Stimulated activated CD8-positive, alpha-beta memory T cell treated with anti-CD3 and anti-CD28 coated beads, Interleukin-4, amount 100 ng/mL, for 4 hours (primary cell): ENCODE measurements around the gene C1orf115.
"Not testable (repeated sequence)": the region's sequence is repeated elsewhere in the genome, so short reads cannot be mapped to it uniquely, and the experiment has no call there.

ENCODE experiments used
- DNase-seq, 2 donors: peaks; one replicate each; pipeline ENCODE4 v3.0.0-alpha.2; 2020; ENCODE audit warnings: low read depth in 2 of 2, low spot score in 1 of 2

Gene C1orf115, protein sequence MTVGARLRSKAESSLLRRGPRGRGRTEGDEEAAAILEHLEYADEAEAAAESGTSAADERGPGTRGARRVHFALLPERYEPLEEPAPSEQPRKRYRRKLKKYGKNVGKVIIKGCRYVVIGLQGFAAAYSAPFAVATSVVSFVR

GRCh38 chr1:220690140-220691052 lies at the start of gene C1orf115:
C1orf115 (plus strand) TSS chr1:220690363; CDS start chr1:220690403, 40 bp downstream.
- DNase-seq: peak; percentile 11 to 15

- DNase-seq: no peak
Measured at GRCh38 chr1:220642285-220642684, 47.9 kb upstream of the C1orf115 start.

- no peak for DNase-seq
Measured at GRCh38 chr1:220652995-220653394, 37.2 kb upstream of the C1orf115 start.

DNA sequence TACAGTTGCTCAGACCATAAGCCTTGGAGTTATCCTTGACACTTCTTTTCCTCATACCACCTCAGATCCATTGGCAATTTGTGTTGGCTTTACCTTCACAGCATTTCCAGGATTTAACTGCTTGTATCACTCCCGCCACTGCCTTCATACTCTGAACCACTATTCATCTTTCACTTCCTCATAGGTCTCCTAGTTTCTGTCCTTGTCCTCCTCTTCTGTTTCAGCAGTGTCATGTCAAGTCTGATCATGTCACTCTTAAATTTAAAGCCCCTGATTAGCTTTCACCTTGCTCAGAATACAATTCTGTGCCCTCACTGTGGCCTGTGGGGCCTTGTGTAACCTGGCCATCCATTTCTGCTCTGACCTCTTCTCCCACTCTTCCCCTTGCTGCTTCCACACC lies 34.7 kb upstream of the C1orf115 start:
- no peak for DNase-seq

- no peak for DNase-seq
Measured at GRCh38 chr1:220655961-220656740, 34.0 kb upstream of the C1orf115 start.

- DNase-seq: no peak
Measured at GRCh38 chr1:220666349-220666748, 23.8 kb upstream of the C1orf115 start.

- no peak for DNase-seq
Measured at GRCh38 chr1:220669005-220669404, 21.2 kb upstream of the C1orf115 start.

DNA sequence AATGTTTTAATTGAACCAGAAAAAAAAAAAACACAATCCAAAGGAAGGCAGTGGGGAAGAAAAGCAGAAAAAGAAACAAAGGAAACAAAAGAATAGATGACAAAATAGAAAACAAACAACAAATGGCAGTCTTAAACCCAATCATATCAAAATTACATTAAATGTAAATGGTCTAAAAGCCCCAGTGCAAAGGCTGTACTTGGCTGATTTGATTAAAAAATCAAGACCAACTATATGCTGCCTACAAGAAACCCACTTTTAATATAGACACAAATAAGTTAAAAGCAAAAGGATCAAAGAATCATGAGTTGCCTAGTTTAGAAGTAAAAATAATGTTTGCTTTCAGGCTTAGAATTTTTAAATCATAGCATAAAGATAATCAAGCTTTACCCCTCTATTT lies 19.8 kb upstream of the C1orf115 start:
- DNase-seq: no peak

DNA sequence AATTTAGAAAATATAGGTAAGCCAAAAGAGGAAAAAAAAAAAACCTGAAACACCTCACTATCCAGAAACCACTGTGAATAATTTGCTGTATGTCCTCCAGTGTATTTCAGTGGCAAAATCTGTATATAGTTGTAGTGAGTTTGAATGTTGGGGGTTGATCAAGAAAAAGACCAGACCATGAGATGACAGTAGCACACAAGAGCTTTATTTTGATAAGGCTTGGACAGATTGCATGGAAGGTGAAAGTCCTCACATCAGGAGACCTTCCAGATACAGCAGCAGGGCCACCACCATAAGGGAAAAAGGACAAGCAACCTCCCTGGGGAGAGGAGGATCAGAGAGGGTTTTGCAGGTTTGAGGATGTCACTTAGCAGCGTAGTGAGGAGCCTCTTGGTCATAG lies 16.2 kb upstream of the C1orf115 start:
- DNase-seq: no peak

DNA sequence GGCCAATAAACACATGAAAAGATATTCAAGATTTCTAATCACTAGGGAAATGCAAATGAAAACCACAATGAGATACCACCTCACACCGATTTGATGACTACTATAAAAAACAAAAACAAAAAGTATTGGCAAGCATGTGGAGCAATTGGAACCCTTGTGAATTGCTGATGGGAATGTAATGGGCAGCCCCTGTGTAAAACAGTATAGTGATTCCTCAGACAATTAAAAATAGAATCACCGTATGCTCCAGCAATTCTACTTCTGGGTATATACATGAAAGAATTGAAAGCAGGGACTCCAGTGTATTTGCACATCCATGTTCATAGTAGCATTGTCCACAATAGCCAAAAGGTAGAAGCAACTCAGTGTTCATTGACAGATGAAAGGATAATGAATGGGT lies 12.9 kb upstream of the C1orf115 start:
- DNase-seq: no peak

DNA sequence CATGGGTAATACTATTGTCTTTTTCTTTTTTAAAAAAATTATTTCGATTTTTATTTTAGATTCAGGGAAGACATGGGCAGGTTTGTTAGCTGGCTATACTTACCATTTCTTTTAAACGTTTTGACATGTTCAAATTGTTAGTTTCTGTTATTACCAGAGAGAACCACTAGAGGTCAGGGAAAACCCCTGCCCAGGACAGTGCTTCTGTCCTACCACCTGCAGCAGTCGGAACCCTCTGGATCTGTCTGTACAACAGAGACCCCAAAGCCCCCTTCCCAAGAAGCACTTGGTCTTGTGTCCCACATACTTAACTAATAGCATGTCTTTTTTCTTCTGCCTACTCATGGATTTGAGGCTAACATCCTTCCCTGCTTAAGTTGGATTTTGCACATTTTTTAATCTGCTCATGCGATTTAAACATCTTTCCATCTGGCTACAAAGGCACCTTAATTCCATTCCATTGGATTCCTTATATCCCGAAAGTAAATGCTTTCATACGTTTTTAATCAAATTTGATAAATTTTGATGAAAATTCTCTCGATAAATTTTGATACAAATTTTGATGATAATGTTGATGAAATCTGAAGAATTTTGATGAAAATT lies 10.0 kb upstream of the C1orf115 start:
- no peak for DNase-seq

DNA sequence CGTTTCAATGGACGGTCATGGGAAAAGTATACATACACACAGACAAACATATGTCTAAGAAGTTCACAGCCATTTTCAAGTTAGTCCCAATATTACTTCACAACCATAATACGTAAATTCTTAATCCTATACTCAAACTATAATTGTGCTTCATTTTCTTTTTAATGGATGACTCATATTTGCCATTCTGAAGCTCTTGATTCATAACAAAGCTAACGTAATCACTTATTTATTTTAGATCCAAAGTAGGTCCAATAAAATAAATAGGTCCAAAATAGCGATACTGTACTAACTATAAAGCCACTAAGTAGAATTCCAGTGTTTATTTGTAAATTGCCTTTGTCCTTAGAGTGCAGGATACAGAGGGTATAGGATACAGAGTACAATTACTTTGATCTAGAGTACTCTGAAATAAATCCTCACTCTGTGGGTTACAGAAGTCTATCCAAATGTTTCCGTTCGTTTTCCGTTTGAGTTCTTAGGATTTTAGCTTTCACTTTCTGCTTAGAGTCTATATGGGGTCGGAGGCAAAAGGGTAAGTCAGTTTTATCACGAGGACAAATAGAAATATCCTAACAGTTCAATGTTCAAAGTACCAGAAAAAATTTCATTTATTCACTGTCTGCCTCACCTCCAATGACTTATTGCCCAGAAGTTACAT lies 8.8 kb upstream of the C1orf115 start:
- no peak for DNase-seq

DNA sequence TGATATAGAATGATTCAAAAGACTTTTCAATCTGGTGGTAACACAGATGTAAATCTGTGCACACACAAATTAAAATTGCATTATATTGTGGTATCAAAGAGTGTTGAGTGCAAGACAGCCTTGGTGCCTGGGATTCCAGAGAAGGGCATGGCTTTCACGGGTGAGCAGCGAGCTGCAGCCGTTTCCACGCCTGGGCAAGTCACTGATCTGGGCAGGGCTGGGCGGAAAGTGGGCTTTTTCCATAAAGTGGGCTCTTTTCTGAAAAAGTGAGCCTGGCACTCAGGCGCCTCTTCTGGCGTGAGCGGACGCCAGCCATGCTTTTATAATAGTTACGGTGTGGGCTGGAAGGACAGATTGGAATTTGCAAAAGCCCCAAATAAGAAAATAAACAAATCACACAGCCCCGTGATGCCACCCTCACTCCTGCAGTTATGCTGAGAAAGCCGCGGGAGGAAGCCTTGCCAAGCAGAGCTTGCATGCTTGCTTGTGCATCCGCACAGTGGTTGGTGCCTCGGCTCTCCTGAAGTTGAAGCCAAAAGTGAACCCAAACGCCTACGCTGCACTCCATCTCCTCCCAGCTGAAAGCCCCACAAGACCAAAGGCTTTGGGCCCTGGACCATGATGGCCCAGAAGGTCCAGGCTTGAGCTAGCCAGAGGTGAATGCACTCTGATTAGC lies 7.1 kb upstream of the C1orf115 start:
- no peak for DNase-seq

GRCh38 chr1:220683716-220684115 lies 6.4 kb upstream of the C1orf115 start:
- DNase-seq: not testable (repeated sequence)

DNA sequence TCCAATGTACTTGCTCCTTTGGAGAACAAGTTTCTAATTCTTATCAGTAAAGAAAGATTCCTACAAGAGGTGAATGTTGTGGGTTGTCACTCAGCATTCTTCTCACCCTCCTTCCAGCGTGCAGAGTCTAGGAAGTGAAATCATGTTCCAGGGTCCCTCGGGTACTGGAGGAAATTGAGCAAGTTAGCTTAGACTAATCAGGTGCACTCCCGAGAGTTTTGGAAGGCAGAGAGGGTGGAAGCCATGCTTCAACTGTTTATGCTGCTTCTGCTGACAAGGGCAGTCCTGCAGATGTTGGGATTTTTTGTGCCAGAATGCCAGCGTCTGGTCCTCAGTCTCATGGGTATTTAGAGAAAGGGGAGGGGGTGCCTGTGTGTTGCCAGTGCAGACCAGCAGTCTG lies 5.3 kb upstream of the C1orf115 start:
- DNase-seq: no peak

GRCh38 chr1:220685879-220686278 lies 4.3 kb upstream of the C1orf115 start:
- no peak for DNase-seq

- DNase-seq: no peak
Measured at GRCh38 chr1:220687809-220688208, 2.4 kb upstream of the C1orf115 start.

DNA sequence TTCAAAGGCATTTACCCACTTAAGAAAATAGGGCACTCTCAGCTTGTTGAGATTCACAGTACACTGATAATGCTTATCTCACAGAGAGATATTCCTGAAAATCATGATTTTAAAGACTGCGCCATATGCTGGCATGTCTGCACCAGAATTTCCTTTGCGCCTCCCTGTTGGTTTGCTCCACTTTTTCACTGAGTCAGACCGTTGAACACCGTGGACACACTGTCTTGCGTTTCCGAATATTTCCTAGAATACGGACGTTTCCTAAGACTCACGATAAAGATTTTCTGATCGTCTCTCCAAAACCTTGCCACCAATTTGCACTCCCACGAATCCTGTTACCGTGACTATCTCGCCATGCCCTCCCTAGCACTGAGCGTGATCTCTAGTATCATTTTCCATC lies 497 bp upstream of the C1orf115 start:
- DNase-seq: no peak

DNA sequence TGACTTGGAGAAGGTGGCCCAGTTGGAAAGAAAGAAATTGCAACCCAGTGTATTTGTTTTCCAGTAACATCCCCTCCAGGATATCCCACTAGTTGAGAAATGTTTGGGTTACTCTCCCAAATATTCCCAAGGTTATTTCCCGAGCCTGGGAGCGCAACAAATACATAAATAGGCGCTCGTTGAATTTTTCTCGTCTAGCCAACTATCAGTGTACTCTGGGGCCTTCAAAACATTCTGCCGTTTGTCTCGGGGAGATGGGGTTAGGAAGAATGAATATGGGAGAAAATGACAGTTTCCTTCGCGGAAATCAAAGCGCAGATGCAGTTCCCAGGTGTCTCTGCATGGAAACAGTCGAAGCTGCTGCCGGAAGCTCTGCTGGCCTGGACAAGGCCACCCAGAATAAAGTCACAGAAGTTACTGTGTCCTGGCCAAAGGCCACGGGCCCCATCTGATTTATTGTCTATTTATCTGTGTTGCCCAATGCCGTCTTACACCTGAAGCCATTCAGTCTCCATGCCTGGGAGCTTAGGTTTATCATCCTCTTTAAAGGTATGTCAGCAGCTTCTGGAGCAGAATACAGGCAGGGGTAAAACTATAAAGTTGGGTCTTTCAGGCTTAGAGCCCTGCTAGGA lies 1.0 kb downstream of the C1orf115 start:
- no peak for DNase-seq
